Caco-2 (cell line): ENCODE data around the gene GPR137. TPM values are rescaled to one million over a fixed set of nuclear protein-coding genes. Genes with fewer than 3 reads are reported as not detected.
A peak's percentile ranks its signal among the peaks of the same experiment; 100 is the strongest.

Source experiments
- BruUV-seq: library from RNA; stranded (reverse); fragments of 400-500 nt; replicated peaks from 2 replicates; lab custom pipeline; 2021; lab: Mats Ljungman, UMichigan
- CTCF ChIA-PET: fragments of 300-600 bp; sonication (Branson Sonifier 250); formaldehyde crosslinking; loops from one replicate; lab custom pipeline; 2022; ENCODE audit warnings: antibody characterized with exemption; lab: Charles Lee
- POLR2A ChIA-PET: fragments of 300-600 bp; sonication (Branson Sonifier 250); formaldehyde crosslinking; loops from one replicate; lab custom pipeline; 2022; ENCODE audit warnings: antibody characterized with exemption; lab: Charles Lee
- DNase-seq, 2 experiments: peaks; one replicate each; pipeline versions ENCODE4 v3.0.0 to v3.0.0-alpha.2; 2020 to 2022
- H3K27me3 ChIP-seq: replicated peaks from 2 replicates; pipeline ENCODE4 v1.6.0; 2011; ENCODE audit warnings: low read length; ENCODE audit not compliant: control insufficient read depth, insufficient read depth
- H3K36me3 ChIP-seq: 2 replicates; pipeline ENCODE4 v1.5.1; 2011; ENCODE audit warnings: low read length; ENCODE audit not compliant: control insufficient read depth, insufficient read depth
- H3K4me1 ChIP-seq: fragments of 250-450 bp; sonication (Bioruptor Pico); 2 replicates; pipeline ENCODE4 v1.5.1; 2020; ENCODE audit warnings: mild to moderate bottlenecking
- H3K4me3 ChIP-seq: 2 replicates; pipeline ENCODE4 v1.5.1; 2011; ENCODE audit warnings: low read depth, mild to moderate bottlenecking, control low read depth, low read length
- H3K9me3 ChIP-seq: fragments of 250-450 bp; sonication (Bioruptor Pico); 2 replicates; pipeline ENCODE4 v1.5.1; 2020; ENCODE audit warnings: mild to moderate bottlenecking, moderate library complexity
- H3K27ac Mint-ChIP-seq: one replicate; pipeline ENCODE4 v1.8.0; 2022; ENCODE audit warnings: mixed read lengths; ENCODE audit not compliant: unreplicated experiment
- H3K27me3 Mint-ChIP-seq: one replicate; pipeline ENCODE4 v1.8.0; 2022; ENCODE audit warnings: mixed read lengths; ENCODE audit not compliant: insufficient read depth, unreplicated experiment
- H3K36me3 Mint-ChIP-seq: one replicate; pipeline ENCODE4 v1.8.0; 2022; ENCODE audit warnings: mild to moderate bottlenecking, mixed read lengths; ENCODE audit not compliant: insufficient read depth, unreplicated experiment
- H3K4me1 Mint-ChIP-seq: one replicate; pipeline ENCODE4 v1.8.0; 2022; ENCODE audit warnings: low read depth, mixed read lengths; ENCODE audit not compliant: unreplicated experiment
- H3K4me3 Mint-ChIP-seq: one replicate; pipeline ENCODE4 v1.8.0; 2022; ENCODE audit warnings: mild to moderate bottlenecking, moderate library complexity, mixed read lengths; ENCODE audit not compliant: unreplicated experiment
- H3K9me3 Mint-ChIP-seq: one replicate; pipeline ENCODE4 v1.8.0; 2022; ENCODE audit warnings: mixed read lengths; ENCODE audit not compliant: unreplicated experiment
- intact Hi-C: fragments of 100-400 bp; cut with micrococcal nuclease; formaldehyde crosslinking; loops from one replicate; pipeline ENCODE4 v1.10.0; 2022; ENCODE audit not compliant: unreplicated experiment
- total RNA-seq: library from RNA; stranded (reverse); gene quantifications from 2 replicates; pipeline ENCODE4 v1.2.3, GENCODE V29; 2022
- TF ChIP-seq, protein P1 (sequence below), 2 experiments: fragments of 200-600 bp in 1 of 2; IDR thresholded peaks; 1 replicate in 1 of 2; 2 replicates in 1 of 2; pipeline versions ENCODE4 v1.5.1 to v1.8.0; 2011 to 2022; ENCODE audit warnings: antibody characterized with exemption in 1 of 2, control low read depth in 1 of 2, inconsistent platforms in 1 of 2, low read depth in 1 of 2, low read length in 1 of 2, mild to moderate bottlenecking in 1 of 2, moderate library complexity in 1 of 2; ENCODE audit not compliant: insufficient read depth in 1 of 2, severe bottlenecking in 1 of 2, unreplicated experiment in 1 of 2

The GPR137 gene
- total RNA-seq, 1 experiment from 2014 or later, result 58.5 TPM

DNA sequence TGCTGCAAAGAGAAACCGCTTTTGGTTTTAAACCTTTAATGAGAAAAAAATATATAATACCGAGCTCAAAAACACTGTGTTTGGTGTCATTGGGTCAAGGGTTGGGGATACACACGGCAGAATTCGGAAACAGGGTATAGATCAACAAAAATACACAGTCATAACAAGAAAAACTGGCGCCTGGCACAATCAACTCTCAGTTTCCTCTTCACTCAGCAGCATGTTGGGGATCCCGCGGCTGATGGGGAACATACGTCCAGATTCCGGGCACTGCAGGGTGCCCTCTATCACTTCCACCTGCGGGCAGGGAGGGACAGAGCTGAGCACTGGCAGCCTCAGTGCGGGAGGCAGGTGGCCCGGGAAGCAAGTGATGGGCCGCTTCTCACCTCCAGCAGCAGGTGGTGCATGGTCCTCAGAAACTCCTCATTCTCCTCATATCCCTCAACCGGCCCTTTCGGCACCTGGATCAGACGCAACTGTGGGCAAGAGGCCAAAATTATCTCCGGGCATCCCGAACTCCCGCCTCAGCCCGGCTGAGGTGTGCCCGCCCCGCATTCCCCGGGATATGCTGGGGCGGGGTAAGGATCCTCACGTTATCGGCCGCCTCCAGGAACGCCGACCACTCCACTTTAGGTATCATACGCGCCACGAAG lies 31.1 kb downstream of the GPR137 start:
- POLR2A ChIA-PET, result interaction anchor here (0.5 to 2.6 kb wide), 26 partner anchors 11 to 1193 kb away, joined by 3 to 86 read pairs (median 6); partner anchors contain the start of genes BAD, ESRRA, GPR137 and MACROD1
- H3K36me3 Mint-ChIP-seq, result peaks cover 70% of the 10 kb centered on the region

DNA sequence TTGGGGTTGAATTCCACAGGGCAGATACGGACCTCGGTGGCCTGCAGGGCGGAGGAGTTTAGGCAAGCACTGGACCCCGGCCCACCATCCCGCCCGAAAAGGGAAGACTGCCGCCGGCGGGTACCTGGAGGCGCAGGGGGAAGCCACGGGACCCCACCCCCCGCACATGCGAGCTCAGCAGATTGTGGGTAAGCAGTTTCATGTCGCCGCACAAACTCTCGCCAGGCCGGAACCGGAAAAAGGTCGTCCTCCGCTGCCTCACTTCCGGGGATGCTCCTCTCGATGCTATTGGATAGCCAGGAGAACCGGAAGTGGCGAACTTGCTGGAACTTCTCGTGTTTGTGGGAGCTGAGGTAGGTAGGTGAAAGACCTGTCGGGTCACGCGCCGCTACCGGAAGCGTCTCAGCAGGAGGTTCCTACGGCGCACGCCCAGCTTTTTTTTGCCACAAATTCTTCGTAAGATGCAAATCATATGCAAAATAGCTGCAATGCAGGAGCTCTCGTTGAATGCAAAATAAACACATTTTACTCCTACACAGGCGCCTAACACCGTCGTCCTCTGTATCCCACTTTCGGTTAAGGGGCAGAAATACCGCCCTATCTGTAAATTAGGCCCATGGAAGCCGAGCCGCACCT lies 31.8 kb downstream of the GPR137 start, which contains the start of gene TRMT112:
Gene TRMT112, minus strand, starts transcription at position 235 of the 636 bp plus-strand sequence. Its CDS starts 33 bp downstream, at position 202.
- no peaks in the 10 kb centered on the region for H3K27me3 ChIP-seq
- H3K36me3 ChIP-seq, result peaks cover 5% of the 10 kb centered on the region
- peak within 1 kb of the TSS; percentile 97 for H3K27ac Mint-ChIP-seq
- peak; percentile 97 to 100 for DNase-seq
- peaks cover 72% of the 10 kb centered on the region for H3K36me3 Mint-ChIP-seq
- peak within 1 kb of the TSS; percentile 70 for H3K4me3 ChIP-seq
- CTCF ChIA-PET, result interaction anchor here (0.6 to 3.6 kb wide), 34 partner anchors 9 to 958 kb away, joined by 3 to 274 read pairs (median 6); partner anchors contain the start of genes CATSPERZ, ESRRA, MACROD1 and SF1
- BruUV-seq, result no TSS peak
- H3K4me1 Mint-ChIP-seq, result peaks cover 35% of the 10 kb centered on the region
- peak within 1 kb of the TSS; percentile 84 for H3K4me3 Mint-ChIP-seq
- TF ChIP-seq, protein P1, sequence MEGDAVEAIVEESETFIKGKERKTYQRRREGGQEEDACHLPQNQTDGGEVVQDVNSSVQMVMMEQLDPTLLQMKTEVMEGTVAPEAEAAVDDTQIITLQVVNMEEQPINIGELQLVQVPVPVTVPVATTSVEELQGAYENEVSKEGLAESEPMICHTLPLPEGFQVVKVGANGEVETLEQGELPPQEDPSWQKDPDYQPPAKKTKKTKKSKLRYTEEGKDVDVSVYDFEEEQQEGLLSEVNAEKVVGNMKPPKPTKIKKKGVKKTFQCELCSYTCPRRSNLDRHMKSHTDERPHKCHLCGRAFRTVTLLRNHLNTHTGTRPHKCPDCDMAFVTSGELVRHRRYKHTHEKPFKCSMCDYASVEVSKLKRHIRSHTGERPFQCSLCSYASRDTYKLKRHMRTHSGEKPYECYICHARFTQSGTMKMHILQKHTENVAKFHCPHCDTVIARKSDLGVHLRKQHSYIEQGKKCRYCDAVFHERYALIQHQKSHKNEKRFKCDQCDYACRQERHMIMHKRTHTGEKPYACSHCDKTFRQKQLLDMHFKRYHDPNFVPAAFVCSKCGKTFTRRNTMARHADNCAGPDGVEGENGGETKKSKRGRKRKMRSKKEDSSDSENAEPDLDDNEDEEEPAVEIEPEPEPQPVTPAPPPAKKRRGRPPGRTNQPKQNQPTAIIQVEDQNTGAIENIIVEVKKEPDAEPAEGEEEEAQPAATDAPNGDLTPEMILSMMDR (IDR thresholded peaks at IDR 0.05; ENCODE audit: insufficient read depth in 1 of 2, low read depth in 1 of 2, low read length in 1 of 2, severe bottlenecking in 1 of 2, unreplicated experiment in 1 of 2), result no peak
- no peaks in the 10 kb centered on the region for H3K27me3 Mint-ChIP-seq
- POLR2A ChIA-PET, result interaction anchor here (0.5 to 2.6 kb wide), 37 partner anchors 12 to 1192 kb away, joined by 3 to 86 read pairs (median 6); partner anchors contain the start of genes BAD, ESRRA, GPR137 and MACROD1
- no peaks in the 10 kb centered on the region for H3K9me3 ChIP-seq
- intact Hi-C loops, result loop anchor here (1.0 to 5.0 kb wide), 6 partner anchors 12 to 331 kb away; partner anchors contain the start of gene ESRRA
- H3K4me1 ChIP-seq, result peaks cover 15% of the 10 kb centered on the region
- H3K9me3 Mint-ChIP-seq, result no peaks in the 10 kb centered on the region

More for the DNA sequence above, 31.1 kb downstream of the GPR137 start:
- CTCF ChIA-PET, result interaction anchor here (0.9 to 3.6 kb wide), 21 partner anchors 10 to 372 kb away, joined by 3 to 274 read pairs (median 8); partner anchors contain the start of genes CATSPERZ and ESRRA
- H3K9me3 ChIP-seq, result no peaks in the 10 kb centered on the region
- H3K4me1 ChIP-seq, result peaks cover 12% of the 10 kb centered on the region
- no peaks in the 10 kb centered on the region for H3K27me3 ChIP-seq
- Mint-ChIP-seq H3K27me3 (no peaks in the 10 kb centered on the region), H3K4me3 (peak overlapping the region; percentile 84), H3K27ac (peak overlapping the region; percentile 97), H3K4me1 (peaks cover 36% of the 10 kb centered on the region), H3K9me3 (no peaks in the 10 kb centered on the region)
- peak; percentile 78 to 79 for DNase-seq
- TF ChIP-seq, protein P1 (IDR thresholded peaks at IDR 0.05; ENCODE audit: insufficient read depth in 1 of 2, low read depth in 1 of 2, low read length in 1 of 2, severe bottlenecking in 1 of 2, unreplicated experiment in 1 of 2), result peak; percentile 39 to 44
- intact Hi-C loops, result loop anchor here (1.0 to 5.0 kb wide), 6 partner anchors 11 to 332 kb away; partner anchors contain the start of gene ESRRA
- peaks cover 5% of the 10 kb centered on the region for H3K36me3 ChIP-seq
- BruUV-seq, result TSS peak; percentile 100
- peak overlapping the region; percentile 70 for H3K4me3 ChIP-seq
